HG03103 (cell line): ENCODE data around the gene FOLR2.
"Not testable (repeated sequence)": the region's sequence is repeated elsewhere in the genome, so short reads cannot be mapped to it uniquely, and the experiment has no call there.

ENCODE experiments used
- ATAC-seq: cut with Tn5 transposase; IDR thresholded peaks from one replicate; pipeline ENCODE4 v1.9.1; 2021; ENCODE audit warnings: low read depth; ENCODE audit not compliant: unreplicated experiment

FOLR2 gene

DNA sequence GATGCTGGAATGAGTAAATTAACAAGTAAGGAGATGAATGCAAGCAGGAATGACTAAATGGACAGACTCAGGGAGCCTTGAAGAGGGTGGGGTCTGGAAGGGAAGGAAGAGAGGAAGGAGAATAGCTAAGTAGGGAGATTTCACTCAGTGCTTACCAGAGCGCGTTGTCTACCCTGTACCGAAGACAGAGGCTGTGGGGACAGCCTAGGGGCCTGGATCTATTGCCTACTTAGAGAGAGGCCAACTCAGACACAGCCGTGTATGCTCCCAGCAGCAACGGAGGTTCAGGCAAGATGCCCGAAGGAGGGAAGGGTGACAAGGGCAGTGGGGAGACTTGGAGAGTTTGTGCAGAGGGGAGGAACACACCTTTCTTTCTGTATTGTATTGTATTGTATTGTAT is at the start of gene FOLR2:
Gene FOLR2 (plus strand): TSS at position 157 of the 400 bp plus-strand sequence. CDS start 1,791 bp downstream, outside the sequence.
- no peak for ATAC-seq

DNA sequence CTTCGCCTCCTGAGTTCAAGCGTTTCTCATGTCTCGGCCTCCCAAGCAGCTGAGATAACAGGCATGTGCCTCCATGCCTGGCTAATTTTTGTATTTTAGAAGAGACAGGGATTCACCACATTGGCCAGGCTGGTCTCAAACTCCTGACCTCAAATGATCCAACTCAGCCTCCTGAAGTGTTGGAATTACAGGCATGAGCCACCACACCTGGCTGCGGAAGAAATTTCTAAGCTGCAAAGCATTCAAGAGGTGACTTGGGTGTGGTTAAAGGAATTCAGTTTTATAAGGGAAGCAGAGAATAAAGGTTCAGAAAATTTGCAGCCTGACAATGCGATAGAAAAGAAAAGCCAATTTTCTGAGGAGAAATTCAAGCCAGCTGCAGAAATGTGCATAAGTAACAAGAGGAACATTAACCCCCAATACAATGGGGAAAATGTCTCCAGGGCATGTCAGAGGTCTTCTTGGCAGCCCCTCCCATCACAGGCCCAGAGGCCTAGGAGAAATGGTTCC is 47.5 kb upstream of the FOLR2 start:
- not testable (repeated sequence) for ATAC-seq

DNA sequence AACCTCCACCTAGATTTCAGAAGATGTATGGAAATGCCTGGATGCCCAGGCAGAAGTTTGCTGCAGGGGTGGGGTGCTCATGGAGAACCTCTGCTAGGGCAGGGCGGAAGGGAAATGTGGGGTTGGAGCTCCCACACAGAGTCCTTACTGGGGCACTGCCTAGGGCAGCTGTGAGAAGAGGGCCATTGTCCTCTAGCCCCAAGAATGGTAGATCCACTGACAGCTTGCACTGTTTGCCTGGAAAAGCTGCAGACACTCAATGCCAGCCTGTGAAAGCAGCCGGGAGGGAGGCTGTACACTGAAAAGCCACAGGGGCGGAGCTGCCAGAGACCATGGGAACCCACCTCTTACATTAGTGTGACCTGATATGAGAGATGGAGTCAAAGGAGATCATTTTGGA is 46.8 kb upstream of the FOLR2 start:
- ATAC-seq: not testable (repeated sequence)

GRCh38 chr11:72172043-72172442 is 44.6 kb upstream of the FOLR2 start:
- ATAC-seq: not testable (repeated sequence)

GRCh38 chr11:72173291-72173690 is 43.3 kb upstream of the FOLR2 start:
- ATAC-seq: no peak

DNA sequence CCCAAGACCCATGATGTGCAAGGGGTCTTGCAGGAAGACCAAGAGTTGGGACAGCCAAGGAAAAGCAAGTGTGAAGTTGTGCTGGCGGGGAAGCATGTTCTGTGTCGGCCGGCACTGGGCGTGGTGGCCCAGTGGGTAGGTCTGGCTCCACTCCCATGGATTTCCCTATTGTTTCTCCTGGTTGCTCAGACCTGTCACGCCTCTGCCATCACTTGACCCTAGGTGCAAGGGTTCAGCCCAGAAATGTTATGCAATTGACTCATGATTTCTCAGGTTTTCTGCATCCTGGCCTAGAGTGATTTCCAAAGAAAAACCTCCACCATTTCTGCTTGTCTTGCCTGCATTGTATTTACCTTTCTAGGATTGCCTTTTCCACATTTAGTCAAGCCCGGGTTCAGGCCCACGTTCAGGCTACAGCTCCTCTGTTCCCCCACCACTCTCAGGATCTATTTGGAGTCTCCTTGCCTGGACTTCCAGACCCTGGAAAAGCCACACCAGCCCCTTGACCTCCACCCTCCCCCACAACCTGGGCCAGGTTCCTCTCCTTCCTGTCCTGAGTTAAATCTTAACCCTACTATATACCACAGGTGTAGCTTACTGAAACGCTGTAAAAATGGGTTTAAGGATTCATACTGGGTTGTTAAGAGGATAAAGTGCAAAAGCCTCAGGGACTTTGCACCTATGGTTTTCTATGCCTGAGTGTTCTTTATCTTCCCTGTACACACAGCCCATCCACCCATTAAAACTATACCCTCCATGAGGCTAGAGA is 42.1 kb upstream of the FOLR2 start:
- ATAC-seq: no peak

DNA sequence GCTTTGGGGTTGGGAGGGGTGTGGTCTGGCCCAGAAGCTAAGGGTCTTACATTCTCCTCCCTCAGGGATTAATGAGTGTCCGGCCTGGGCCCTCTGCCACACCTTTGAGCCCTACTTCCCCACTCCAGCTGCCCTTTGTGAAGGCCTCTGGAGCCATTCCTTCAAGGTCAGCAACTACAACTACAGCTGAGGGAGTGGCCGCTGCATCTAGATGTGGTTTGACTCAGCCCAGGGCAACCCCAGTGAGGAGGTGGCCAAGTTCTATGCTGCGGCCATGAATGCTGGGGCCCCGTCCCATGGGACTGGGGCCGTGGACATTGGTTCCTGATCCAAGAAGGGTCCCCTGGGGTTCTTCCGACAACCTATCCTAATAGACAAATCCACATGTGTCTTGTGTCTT is 38.9 kb upstream of the FOLR2 start:
- no peak for ATAC-seq

DNA sequence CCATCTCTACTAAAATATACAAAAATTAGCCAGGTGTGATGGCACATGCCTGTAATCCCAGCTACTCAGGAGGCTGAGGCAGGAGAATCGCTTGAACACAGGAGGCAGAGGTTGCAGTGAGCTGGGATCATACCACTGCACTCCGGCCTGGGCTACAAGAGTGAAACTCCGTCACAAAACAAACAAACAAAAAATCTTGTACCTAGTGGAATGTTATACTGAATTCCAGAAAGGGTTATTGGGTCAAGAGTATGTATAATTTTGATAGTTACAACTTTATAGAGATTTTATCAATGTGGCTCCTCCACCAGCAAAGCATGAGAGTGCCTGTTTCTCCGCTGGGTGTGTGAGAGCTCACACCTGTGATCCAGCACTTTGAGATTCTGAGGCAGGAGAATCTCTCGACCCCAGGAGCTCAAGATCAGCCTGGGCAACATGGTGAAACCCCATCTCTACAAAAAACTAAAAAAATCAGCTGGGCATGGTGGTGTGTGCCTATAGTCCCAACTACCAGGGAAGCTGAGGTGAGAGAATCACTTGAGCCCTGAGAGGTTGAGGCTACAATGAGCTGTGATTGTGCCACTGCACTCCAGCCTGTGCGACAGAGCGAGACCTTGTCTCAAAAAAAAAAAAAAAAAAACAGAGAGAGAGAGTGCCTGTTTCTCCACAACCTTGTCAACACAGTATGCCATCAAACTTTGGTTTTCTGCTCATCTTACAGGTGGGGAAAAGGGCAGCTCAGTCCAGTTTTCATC is 37.4 kb upstream of the FOLR2 start:
- no peak for ATAC-seq

DNA sequence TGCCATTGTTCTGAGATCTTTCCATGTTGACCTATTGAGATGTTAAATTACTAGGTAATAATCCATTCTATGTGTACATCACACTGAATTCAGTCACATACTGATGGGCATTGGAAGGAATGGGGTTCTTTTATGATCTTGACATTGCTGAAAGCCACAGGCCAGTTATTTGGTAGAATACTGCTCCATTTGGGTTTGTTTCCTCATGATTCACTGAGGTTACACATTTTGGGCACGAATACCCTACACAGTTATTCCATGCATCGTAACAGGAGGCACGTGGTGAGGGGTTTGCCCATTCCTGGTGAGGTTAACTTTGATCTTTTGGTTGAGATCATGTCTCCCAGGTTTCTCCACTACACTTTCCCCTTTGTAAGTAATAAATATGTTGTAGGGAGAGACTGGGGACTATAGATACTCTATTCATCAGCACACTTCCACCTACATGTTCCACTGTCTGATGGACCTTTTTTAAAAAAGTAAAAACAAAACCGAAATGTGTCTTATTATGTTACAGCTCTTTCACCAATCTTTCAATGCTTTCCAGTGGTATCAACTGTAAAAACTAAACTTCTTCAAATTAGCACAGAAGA is 36.7 kb upstream of the FOLR2 start:
- no peak for ATAC-seq

DNA sequence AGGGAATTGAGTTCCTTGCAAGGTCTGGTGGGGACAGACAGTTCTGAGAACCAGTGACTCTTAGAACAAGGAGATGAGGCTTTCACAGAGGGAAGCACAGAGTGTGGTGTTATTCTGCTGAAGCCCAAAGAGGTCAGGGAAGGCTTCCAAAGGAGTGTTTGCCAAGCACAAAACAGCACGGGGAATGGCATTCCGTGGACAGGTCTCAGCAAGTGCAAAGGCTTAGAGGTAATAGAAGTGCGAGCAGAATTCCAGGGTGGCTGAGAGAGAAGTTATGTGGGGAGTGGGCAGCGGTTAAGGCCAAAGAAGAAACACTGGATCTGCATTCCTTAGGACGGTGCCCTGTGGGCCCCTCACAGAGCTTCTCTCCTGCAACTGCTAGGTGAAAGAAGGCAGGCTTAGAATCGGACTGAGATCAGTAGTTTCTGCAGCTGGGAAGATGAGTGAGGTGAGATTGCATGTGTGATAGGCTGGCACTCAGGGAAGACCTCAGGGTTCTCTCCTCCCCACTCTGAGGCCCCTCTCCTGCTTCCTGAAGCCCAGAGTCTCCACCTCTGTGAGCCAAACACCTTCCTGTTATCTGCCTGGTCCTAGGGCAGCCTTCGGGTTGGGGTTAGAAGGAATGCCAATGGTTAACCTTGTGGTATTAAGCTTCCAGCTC is 35.6 kb upstream of the FOLR2 start:
- ATAC-seq: not testable (repeated sequence)

DNA sequence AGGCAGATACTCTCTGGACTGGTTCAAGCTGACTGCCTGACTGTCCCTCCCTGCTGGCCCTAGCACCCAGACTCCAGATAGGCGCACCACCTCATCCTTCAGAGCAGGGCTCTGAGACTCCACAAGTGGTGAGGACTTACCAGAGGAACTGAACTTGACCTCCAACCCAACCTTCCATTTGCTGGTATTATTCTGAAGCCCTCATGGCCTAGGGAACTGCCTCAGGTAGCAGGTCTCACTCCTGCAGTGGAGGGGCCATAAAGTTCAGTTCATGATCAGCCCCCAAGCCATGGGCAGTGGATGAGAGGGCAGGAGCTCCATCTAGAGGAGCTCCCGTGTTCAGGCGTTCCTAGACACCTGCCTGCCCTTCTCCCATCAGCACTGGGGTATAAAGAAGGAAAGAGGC is 35.0 kb upstream of the FOLR2 start:
- ATAC-seq: not testable (repeated sequence)

DNA sequence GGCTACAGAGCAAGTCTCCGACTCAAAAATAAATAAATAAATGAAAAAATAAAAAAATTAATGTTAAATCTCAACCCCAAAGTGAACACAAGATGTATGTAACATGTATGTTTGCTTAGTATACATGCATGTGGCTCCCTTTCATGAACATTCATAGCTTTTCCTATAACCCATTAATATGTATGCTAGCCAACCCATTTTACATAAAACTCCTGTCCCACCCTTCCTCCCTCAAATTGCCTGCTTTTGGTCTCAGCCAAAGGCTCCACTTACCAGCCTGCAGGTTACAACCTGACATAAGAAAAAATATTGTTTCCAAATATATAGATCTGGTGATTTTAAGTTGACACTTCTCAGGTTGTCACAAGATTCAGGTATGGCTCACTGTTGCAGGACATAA is 28.3 kb upstream of the FOLR2 start:
- ATAC-seq: no peak

GRCh38 chr11:72189455-72190250 is 26.9 kb upstream of the FOLR2 start:
- ATAC-seq: no peak

GRCh38 chr11:72190631-72191071 is 25.9 kb upstream of the FOLR2 start:
- ATAC-seq: no peak

DNA sequence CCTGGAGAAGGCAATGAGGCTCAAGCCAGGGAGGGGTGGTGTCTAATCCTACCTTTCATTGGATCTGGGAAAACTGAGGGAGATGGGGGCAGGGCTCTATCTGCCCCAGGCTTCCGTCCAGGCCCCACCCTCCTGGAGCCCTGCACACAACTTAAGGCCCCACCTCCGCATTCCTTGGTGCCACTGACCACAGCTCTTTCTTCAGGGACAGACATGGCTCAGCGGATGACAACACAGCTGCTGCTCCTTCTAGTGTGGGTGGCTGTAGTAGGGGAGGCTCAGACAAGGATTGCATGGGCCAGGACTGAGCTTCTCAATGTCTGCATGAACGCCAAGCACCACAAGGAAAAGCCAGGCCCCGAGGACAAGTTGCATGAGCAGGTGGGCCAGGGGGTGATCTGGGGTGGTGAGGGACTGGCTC is 24.6 kb upstream of the FOLR2 start, which contains the start of gene FOLR1:
Gene FOLR1 (plus strand): TSS at position 180 of the 421 bp plus-strand sequence. CDS start 34 bp downstream, at position 214.
- ATAC-seq: no peak

DNA sequence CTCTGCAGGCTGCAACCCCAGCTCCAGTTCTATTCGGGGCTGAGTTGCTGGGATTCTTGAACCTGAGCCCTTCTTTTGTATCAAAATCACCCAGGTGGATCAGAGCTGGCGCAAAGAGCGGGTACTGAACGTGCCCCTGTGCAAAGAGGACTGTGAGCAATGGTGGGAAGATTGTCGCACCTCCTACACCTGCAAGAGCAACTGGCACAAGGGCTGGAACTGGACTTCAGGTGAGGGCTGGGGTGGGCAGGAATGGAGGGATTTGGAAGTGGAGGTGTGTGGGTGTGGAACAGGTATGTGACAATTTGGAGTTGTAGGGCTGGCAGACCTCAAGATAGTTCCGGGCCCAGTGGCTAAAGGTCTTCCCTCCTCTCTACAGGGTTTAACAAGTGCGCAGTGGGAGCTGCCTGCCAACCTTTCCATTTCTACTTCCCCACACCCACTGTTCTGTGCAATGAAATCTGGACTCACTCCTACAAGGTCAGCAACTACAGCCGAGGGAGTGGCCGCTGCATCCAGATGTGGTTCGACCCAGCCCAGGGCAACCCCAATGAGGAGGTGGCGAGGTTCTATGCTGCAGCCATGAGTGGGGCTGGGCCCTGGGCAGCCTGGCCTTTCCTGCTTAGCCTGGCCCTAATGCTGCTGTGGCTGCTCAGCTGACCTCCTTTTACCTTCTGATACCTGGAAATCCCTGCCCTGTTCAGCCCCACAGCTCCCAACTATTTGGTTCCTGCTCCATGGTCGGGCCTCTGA is 20.9 kb upstream of the FOLR2 start:
- ATAC-seq: no peak

GRCh38 chr11:72201445-72201844 is 15.1 kb upstream of the FOLR2 start:
- ATAC-seq: not testable (repeated sequence)

- no peak for ATAC-seq
These were observed 14.0 kb upstream of the FOLR2 start for GRCh38 chr11:72202571-72202970.

- no peak for ATAC-seq
These were observed 13.4 kb upstream of the FOLR2 start for GRCh38 chr11:72203163-72203562.
